HK-2 (cell line): ENCODE measurements around the gene PKP3.
"Not testable (repeated sequence)": the region's sequence is repeated elsewhere in the genome, so short reads cannot be mapped to it uniquely, and the experiment has no call there.

Source experiments
- DNase-seq: peaks from one replicate; pipeline ENCODE4 v3.0.0-alpha.2; 2018; ENCODE audit not compliant: unreplicated experiment

PKP3 gene

GRCh38 chr11:394858-395655 is 1.0 kb downstream of the PKP3 start:
- DNase-seq = no peak

- DNase-seq = no peak
Measured at GRCh38 chr11:395866-396265, 1.9 kb downstream of the PKP3 start.

DNA sequence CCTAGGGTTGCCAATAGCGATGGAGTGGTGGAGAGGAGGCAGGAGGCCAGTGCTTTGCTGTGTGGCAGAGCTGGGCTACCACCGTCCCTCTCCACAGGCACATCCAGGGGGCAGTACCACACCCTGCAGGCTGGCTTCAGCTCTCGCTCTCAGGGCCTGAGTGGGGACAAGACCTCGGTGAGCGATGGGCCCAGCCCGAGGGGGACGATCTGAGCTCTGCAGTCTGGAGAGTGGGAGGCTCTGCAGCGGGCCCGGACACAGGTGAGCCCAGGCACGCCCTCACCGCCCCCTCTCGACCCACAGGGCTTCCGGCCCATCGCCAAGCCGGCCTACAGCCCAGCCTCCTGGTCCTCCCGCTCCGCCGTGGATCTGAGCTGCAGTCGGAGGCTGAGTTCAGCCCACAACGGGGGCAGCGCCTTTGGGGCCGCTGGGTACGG is 2.5 kb downstream of the PKP3 start:
- peak; percentile 57 for DNase-seq

DNA sequence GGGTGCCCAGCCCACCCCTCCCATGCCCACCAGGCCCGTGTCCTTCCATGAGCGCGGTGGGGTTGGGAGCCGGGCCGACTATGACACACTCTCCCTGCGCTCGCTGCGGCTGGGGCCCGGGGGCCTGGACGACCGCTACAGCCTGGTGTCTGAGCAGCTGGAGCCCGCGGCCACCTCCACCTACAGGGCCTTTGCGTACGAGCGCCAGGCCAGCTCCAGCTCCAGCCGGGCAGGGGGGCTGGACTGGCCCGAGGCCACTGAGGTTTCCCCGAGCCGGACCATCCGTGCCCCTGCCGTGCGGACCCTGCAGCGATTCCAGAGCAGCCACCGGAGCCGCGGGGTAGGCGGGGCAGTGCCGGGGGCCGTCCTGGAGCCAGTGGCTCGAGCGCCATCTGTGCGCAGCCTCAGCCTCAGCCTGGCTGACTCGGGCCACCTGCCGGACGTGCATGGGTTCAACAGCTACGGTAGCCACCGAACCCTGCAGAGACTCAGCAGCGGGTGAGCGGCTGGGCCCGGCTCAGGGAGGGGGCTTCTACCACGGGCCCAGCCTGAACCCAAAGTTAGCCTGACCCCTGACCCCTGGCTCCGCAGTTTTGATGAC is 3.0 kb downstream of the PKP3 start:
- peak; percentile 82 for DNase-seq

GRCh38 chr11:398826-399225 is 4.8 kb downstream of the PKP3 start:
- no peak for DNase-seq

GRCh38 chr11:399731-400211 is 5.8 kb downstream of the PKP3 start:
- no peak for DNase-seq

- DNase-seq = no peak
Measured at GRCh38 chr11:400241-400689, 6.3 kb downstream of the PKP3 start.

- not testable (repeated sequence) for DNase-seq
Measured at GRCh38 chr11:401196-401595, 7.2 kb downstream of the PKP3 start.

DNA sequence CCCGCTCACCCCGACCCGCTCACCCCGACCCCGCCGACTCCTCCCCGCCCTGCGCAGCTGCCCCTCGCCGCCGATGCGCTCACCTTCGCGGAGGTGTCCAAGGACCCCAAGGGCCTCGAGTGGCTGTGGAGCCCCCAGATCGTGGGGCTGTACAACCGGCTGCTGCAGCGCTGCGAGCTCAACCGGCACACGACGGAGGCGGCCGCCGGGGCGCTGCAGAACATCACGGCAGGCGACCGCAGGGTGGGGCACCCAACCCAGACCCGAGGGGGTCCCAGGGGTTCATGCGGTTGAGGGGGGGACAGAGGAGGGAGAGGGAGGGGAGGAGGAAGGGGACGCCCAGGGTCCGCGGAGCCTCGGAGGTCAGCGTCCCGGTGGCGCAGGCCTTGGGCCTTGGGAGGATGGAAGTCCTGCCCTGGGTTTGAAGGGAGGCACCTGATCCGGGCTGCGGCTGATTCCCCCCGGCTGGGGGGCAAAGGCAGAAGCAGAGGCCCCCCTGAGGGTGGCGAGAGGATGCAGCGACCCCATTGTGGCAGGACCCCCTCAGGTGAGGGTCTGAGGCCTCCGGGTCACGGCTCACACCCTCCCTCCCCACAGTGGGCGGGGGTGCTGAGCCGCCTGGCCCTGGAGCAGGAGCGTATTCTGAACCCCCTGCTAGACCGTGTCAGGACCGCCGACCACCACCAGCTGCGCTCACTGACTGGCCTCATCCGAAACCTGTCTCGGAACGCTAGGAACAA is 9.2 kb downstream of the PKP3 start:
- no peak for DNase-seq

DNA sequence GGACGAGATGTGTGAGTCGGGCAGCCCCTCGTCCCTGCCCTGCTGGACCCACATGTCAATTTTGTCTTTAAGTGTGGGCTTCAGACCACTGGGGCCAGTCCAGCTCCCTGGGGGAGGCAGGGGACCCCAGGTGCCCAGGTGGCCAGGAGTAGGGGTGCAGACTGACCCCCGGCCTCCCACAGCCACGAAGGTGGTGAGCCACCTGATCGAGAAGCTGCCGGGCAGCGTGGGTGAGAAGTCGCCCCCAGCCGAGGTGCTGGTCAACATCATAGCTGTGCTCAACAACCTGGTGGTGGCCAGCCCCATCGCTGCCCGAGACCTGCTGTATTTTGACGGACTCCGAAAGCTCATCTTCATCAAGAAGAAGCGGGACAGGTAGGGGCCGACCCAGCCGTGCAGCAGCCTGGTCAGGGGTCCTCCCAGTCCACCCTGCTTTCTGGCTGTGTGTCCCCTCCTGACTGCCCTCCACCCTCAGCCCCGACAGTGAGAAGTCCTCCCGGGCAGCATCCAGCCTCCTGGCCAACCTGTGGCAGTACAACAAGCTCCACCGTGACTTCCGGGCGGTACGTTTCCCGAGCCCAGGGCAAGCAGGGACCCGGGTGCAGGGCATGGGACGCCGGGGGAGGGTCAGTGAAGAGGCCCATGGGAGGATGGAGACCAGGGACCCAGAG is 9.9 kb downstream of the PKP3 start:
- no peak for DNase-seq

DNA sequence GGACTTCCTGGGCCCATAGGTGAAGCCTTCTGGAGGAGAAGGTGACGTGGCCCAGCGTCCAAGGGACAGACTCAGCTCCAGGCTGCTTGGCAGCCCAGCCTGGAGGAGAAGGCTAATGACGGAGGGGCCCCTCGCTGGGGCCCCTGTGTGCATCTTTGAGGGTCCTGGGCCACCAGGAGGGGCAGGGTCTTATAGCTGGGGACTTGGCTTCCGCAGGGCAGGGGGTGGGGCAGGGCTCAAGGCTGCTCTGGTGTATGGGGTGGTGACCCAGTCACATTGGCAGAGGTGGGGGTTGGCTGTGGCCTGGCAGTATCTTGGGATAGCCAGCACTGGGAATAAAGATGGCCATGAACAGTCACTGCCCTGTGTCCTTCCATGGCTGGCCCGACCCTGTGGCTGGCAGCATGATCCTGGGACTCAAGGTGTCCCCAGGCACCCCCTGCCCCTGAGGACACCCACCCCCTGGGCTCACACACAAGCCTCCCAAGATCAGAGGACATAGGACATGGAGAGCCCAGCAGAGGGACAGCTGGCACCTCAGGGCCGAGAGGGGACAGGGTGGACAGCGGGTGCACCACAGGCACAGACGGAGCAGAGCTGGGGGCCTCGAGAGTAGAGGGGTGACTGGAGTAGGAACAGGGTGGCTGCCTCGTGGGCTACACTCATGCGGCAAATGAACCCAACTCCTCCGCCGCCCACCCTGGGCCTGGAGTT is 10.7 kb downstream of the PKP3 start:
- no peak for DNase-seq

DNA sequence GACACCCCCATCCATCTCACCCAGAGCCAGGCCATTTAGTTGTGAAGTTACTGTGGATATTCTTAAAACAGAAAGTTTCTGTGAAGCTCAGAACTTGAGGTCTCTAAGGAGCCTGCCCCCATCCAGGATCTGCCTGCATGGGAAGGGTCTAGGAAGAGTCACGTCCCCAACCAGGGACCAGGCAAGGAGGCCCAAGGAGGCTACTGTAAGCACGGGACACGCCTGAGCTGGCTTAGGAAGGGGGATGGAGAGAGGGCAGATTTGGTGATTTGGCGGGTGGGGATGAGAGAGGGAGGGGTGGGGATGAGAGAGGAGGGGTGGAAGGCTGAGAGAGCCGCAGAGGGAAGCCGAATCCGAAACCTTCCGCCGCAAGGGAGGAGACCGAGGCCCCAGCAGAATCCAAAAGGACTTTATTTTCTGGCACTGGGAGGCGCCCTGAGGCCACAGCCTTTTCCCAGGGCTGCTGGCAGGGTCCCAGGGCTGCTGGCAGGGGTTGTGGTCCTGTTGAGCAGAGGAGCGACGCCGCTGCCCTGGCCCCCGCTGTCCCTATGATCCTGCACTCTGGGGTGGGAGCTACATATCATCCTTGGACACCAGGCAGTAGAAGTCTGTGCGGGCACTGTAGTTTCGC is 11.4 kb downstream of the PKP3 start:
- DNase-seq = no peak

DNA sequence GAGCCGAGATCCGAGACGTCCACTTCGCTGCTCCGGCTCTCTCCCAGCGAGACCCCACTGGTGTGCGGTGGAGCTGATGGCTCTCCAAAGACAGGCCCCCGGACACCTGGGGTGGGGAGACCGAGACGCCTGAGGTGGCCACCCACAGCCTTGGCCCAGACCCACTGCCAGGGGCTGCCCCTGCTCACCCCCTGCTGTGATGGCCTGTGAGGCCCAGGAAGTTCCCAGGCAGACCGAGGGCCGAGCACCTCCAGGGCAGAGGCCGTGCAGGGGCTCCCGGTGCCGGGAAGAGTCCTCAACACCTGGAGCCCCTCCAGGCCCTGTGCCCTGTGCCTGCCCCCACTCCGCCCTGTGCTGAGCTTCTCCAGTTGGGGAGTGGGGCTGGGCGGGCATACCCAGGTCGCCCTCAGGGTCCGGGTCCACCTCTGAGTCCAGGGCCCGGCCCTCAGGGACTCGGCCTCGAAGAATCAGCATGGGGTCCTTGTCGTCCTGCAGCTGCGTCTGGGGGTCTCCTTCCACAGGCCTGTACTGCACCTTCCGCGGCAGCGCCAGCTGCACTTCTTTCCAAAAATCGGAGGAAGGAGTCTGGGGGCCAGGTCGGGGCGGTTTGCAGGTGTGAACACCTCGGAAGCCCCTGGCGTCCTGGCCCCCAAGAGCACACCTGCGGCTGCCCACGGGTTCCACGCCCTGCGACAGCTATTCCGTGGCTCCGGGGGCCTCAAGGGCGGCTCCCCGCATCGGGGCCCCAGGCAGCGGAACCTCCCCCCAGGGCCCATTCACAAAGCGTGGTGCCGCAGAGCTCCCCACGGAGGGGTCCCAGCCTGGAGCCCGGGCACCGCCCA is 12.2 kb downstream of the PKP3 start:
- no peak for DNase-seq

DNA sequence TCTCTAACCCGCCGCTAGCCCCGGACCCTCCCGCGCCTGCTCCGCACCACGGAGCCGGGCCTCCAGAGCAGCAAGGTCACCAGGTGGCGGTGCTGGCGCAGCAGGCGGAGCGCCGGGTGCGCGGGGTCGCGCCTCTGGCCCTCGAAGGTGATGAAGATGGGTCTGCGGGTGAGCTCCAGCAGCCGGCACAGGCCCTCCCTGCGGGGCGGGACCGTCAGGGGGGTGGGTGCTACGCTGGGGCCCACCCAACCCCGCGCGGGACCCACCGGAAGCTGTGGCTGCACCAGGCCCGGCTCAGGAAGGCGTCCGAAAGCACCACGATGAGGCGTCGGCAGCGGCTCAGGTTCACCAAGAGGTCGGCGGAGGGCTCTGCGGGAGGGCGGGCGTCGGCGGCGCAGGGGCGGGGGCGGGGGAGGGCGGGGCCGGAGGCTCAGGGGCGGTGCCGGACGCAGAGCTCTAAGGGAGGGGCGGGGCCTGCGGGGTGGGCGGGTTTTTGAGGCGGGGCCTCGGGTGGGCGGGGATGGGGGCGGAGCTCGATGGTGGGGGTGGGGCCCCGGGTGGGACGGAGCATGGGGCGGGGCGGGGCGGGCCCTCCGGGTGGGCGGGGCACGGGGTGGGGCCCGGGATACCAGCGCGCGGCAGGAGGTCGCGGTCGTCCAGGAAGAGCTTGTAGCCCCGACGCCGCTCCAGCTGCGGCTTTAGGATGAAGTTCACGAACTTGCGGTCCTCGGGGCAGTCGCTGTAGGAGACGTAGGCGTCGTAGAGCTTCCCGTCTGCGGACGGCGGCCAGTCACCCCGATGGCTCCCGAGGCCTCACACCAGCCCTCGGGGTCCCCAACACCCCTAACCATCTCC is 13.0 kb downstream of the PKP3 start:
- DNase-seq = peak; percentile 84

- no peak for DNase-seq
Measured at GRCh38 chr11:407651-408123, 13.7 kb downstream of the PKP3 start.

DNA sequence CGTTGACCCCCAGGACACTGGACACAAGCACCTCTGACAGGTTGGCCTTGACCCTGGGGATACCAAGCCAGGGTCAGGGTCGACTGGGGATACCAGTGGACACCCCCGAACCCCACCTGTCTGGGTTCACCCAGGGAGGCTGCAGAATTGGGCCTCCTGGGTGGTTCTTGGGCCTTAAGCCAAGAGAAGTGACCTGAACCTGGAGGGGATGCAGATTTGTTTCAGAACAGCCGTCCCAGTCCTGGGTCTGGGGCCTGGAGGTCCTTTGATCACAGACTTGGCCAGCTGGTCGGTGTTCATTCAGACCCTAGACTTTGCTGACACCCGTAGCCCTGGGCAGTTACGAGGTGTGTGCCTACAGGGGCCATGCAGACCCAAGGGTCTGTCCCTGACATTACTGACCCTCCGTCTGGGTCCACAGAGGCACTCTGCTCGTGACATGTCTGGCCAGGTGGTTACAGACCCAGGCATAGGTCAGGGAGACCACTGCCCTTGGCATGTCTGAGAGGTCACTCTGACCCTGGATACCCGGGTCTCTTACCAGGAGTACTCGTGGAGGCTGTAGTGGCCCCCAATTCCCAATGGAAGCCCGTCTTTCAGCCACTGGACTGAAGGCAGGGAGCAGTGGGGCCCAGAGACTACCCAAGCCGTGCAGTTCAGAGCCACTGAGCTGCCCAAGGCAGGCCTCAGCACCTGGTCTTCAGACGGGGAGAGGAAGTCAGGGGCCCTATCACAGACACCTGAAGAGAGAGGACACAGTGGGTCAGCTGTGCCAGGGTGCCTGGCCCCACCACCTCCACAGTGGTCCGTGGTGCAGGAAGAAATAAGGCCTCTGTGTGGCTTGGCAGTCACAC is 14.4 kb downstream of the PKP3 start:
- DNase-seq = no peak

GRCh38 chr11:409008-409599 is 15.1 kb downstream of the PKP3 start:
- no peak for DNase-seq
